DND-41 (cell line): ENCODE measurements around the gene COL6A5.

Experiments
- ATAC-seq: fragments of 200-7000 bp; cut with Tn5 transposase; 3 replicates; pipeline ENCODE4 v1.9.1; 2021; ENCODE audit warnings: low read depth; ENCODE audit not compliant: insufficient read depth
- DNase-seq: peaks from one replicate; pipeline ENCODE4 v3.0.0-alpha.2; 2020
- H2AFZ ChIP-seq: 2 replicates; pipeline ENCODE4 v1.6.0; 2012; ENCODE audit warnings: low read depth, low read length
- H3K27ac ChIP-seq: 2 replicates; pipeline ENCODE4 v1.5.1; 2012; ENCODE audit warnings: low read length, inconsistent platforms
- H3K27me3 ChIP-seq: fragments of 200-600 bp; sonication (generic); 2 replicates; pipeline ENCODE4 v1.6.0; 2012; ENCODE audit warnings: low read length, mild to moderate bottlenecking, inconsistent platforms; ENCODE audit not compliant: insufficient read depth, poor library complexity
- H3K36me3 ChIP-seq: 2 replicates; pipeline ENCODE4 v1.5.1; 2012; ENCODE audit warnings: low read length, inconsistent platforms; ENCODE audit not compliant: insufficient read depth
- H3K4me1 ChIP-seq: 2 replicates; pipeline ENCODE4 v1.5.1; 2012; ENCODE audit warnings: mild to moderate bottlenecking, low read length; ENCODE audit not compliant: insufficient read depth
- H3K4me2 ChIP-seq: 2 replicates; pipeline ENCODE4 v1.6.0; 2012; ENCODE audit warnings: mild to moderate bottlenecking, moderate library complexity, low read length, inconsistent platforms; ENCODE audit not compliant: insufficient read depth
- H3K4me3 ChIP-seq, 2 experiments: fragments of 200-600 bp in 1 of 2; shearing (Covaris generic) in 1 of 2; 2 replicates each; pipeline ENCODE4 v1.5.1; 2012 to 2016; ENCODE audit warnings: inconsistent platforms in 2 of 2, low read length in 2 of 2, mild to moderate bottlenecking in 2 of 2, low read depth in 1 of 2, moderate library complexity in 1 of 2
- H3K79me2 ChIP-seq: 2 replicates; pipeline ENCODE4 v1.6.0; 2012; ENCODE audit warnings: low read length, inconsistent platforms; ENCODE audit not compliant: insufficient read depth
- H3K9ac ChIP-seq: 2 replicates; pipeline ENCODE4 v1.6.0; 2012; ENCODE audit warnings: low read depth, mild to moderate bottlenecking, inconsistent platforms, low read length, moderate library complexity
- H3K9me3 ChIP-seq: 2 replicates; pipeline ENCODE4 v1.5.1; 2012; ENCODE audit warnings: low read length, moderate library complexity, mild to moderate bottlenecking, inconsistent platforms; ENCODE audit not compliant: insufficient read depth, severe bottlenecking
- H4K20me1 ChIP-seq: 2 replicates; pipeline ENCODE4 v1.6.0; 2012; ENCODE audit warnings: low read length; ENCODE audit not compliant: insufficient read depth
- CTCF ChIP-seq: IDR thresholded peaks from 2 replicates; pipeline ENCODE4 v1.5.1; 2012; ENCODE audit warnings: borderline replicate concordance, low read length, moderate library complexity, mild to moderate bottlenecking; ENCODE audit not compliant: poor library complexity, severe bottlenecking; ENCODE audit errors: extremely low read depth
- EZH2 ChIP-seq: IDR thresholded peaks from 3 replicates; pipeline ENCODE4 v1.6.1; 2012; ENCODE audit warnings: borderline replicate concordance, low read depth, mild to moderate bottlenecking, moderate library complexity, low read length, inconsistent platforms; ENCODE audit not compliant: severe bottlenecking

The COL6A5 gene

GRCh38 chr3:130491431-130491830 is 146.0 kb downstream of the COL6A5 start:
- Histone ChIP-seq H3K4me2 (no peak overlapping the region), H3K36me3 (no peaks in the 10 kb centered on the region), H3K4me3 (no peak overlapping the region), H3K27ac (no peak overlapping the region), H3K9me3 (no peaks in the 10 kb centered on the region), H2AFZ (no peak overlapping the region), H3K9ac (no peak overlapping the region), H3K27me3 (no peaks in the 10 kb centered on the region), H3K79me2 (no peaks in the 10 kb centered on the region), H3K4me1 (no peaks in the 10 kb centered on the region), H4K20me1 (no peaks in the 10 kb centered on the region)
- no peak for DNase-seq
- TF ChIP-seq EZH2: no peak
- no peak for TF ChIP-seq CTCF
- ATAC-seq: no peak

- Histone ChIP-seq H3K9ac (no peak overlapping the region), H3K79me2 (no peaks in the 10 kb centered on the region), H4K20me1 (no peaks in the 10 kb centered on the region), H3K27me3 (peaks cover 26% of the 10 kb centered on the region), H2AFZ (no peak overlapping the region), H3K27ac (no peak overlapping the region), H3K4me1 (no peaks in the 10 kb centered on the region), H3K4me2 (no peak overlapping the region), H3K4me3 (no peak overlapping the region), H3K36me3 (no peaks in the 10 kb centered on the region), H3K9me3 (no peaks in the 10 kb centered on the region)
- TF ChIP-seq EZH2: no peak
- ATAC-seq: no peak
- no peak for DNase-seq
These were observed 159.2 kb downstream of the COL6A5 start for GRCh38 chr3:130504701-130505100.

- Histone ChIP-seq H2AFZ (no peak overlapping the region), H3K4me1 (no peaks in the 10 kb centered on the region)
- no peak for DNase-seq
These were observed 160.6 kb downstream of the COL6A5 start for GRCh38 chr3:130506031-130506430.

GRCh38 chr3:130507746-130508145 is 162.3 kb downstream of the COL6A5 start:
- DNase-seq: no peak
- Histone ChIP-seq H3K9me3 (no peaks in the 10 kb centered on the region), H3K4me2 (no peak overlapping the region), H3K27me3 (peaks cover 24% of the 10 kb centered on the region), H3K36me3 (no peaks in the 10 kb centered on the region), H3K4me3 (no peak overlapping the region), H4K20me1 (no peaks in the 10 kb centered on the region), H3K4me1 (no peaks in the 10 kb centered on the region), H3K27ac (no peak overlapping the region), H2AFZ (no peak overlapping the region), H3K79me2 (no peaks in the 10 kb centered on the region), H3K9ac (no peak overlapping the region)
- ATAC-seq: no peak
- TF ChIP-seq CTCF: no peak
- TF ChIP-seq EZH2: no peak

More at GRCh38 chr3:130506031-130506430, 160.6 kb downstream of the COL6A5 start:
- Histone ChIP-seq H3K79me2 (no peaks in the 10 kb centered on the region), H3K9ac (no peak overlapping the region), H3K27me3 (peaks cover 25% of the 10 kb centered on the region), H3K4me3 (no peak overlapping the region), H3K27ac (no peak overlapping the region), H3K9me3 (no peaks in the 10 kb centered on the region), H3K36me3 (no peaks in the 10 kb centered on the region), H3K4me2 (no peak overlapping the region), H4K20me1 (no peaks in the 10 kb centered on the region)
- no peak for TF ChIP-seq EZH2
- ATAC-seq: no peak
